SK-N-SH (cell line): ENCODE measurements around the gene GRIK3. TPM values are rescaled to one million over a fixed set of nuclear protein-coding genes. Genes with fewer than 3 reads are reported as not detected.

Experiments used
- CTCF ChIA-PET: fragments of 300-600, 350-600 bp; formaldehyde crosslinking; extraction: SDS; loops from one replicate; lab custom pipeline; 2021; lab: Yijun Ruan, JAX
- POLR2A ChIA-PET: fragments of 350-600 bp; sonication (Branson Sonifier 250); formaldehyde crosslinking; extraction: SDS; loops from one replicate; lab custom pipeline; 2020; ENCODE audit warnings: antibody characterized with exemption, inconsistent platforms; lab: Yijun Ruan, JAX
- DNase-seq: peaks from one replicate; pipeline ENCODE4 v3.0.0; 2012
- H2AFZ ChIP-seq: fragments of 200-600 bp; sonication (generic); 2 replicates; pipeline ENCODE4 v1.8.1; 2016; ENCODE audit warnings: antibody characterized with exemption, mild to moderate bottlenecking, low read depth
- H3F3A ChIP-seq: fragments of 200-600 bp; sonication (generic); replicated peaks from 2 replicates; pipeline ENCODE3; 2016; ENCODE audit warnings: antibody characterized with exemption, mild to moderate bottlenecking; ENCODE audit not compliant: insufficient read depth
- H3K27ac ChIP-seq, 2 experiments: fragments of 200-500 bp in 1 of 2; fragments of 200-600 bp in 1 of 2; sonication (Bioruptor generic) in 1 of 2; sonication (generic), shearing (Covaris generic) in 1 of 2; 2 replicates each; pipeline versions ENCODE4 v1.5.1 to v1.6.1; 2014 to 2016; ENCODE audit warnings: low read depth in 2 of 2, inconsistent platforms in 1 of 2, low read length in 1 of 2, mild to moderate bottlenecking in 1 of 2, mixed read lengths in 1 of 2
- H3K27me3 ChIP-seq: fragments of 200-600 bp; sonication (generic), shearing (Covaris generic); 2 replicates; pipeline ENCODE4 v1.6.1; 2016; ENCODE audit warnings: mixed run types; ENCODE audit not compliant: insufficient read depth
- H3K36me3 ChIP-seq, 2 experiments: fragments of 200-500 bp in 1 of 2; fragments of 200-600 bp in 1 of 2; sonication (Bioruptor generic) in 1 of 2; sonication (generic) in 1 of 2; replicated peaks in 1 of 2; 2 replicates each; pipeline versions ENCODE3 to v1.5.1; 2014 to 2016; ENCODE audit warnings: low read length in 1 of 2, mild to moderate bottlenecking in 1 of 2; ENCODE audit not compliant: insufficient read depth in 2 of 2, control insufficient read depth in 1 of 2
- H3K4me1 ChIP-seq, 2 experiments: fragments of 200-500 bp in 1 of 2; fragments of 200-600 bp in 1 of 2; sonication (Bioruptor generic) in 1 of 2; sonication (generic), shearing (Covaris generic) in 1 of 2; 2 replicates each; pipeline versions ENCODE4 v1.5.1 to v1.6.1; 2014 to 2016; ENCODE audit warnings: low read depth in 1 of 2, low read length in 1 of 2, mixed run types in 1 of 2; ENCODE audit not compliant: insufficient read depth in 2 of 2, control insufficient read depth in 1 of 2
- H3K4me2 ChIP-seq: fragments of 200-600 bp; sonication (generic), shearing (Covaris generic); 2 replicates; pipeline ENCODE4 v1.6.1; 2017; ENCODE audit warnings: mixed run types
- H3K4me3 ChIP-seq, 2 experiments: fragments of 200-500 bp in 1 of 2; fragments of 200-600 bp in 1 of 2; sonication (Bioruptor generic) in 1 of 2; sonication (generic), shearing (Covaris generic) in 1 of 2; 2 replicates each; pipeline versions ENCODE4 v1.5.1 to v1.8.1; 2014 to 2016; ENCODE audit warnings: low read depth in 2 of 2, inconsistent platforms in 1 of 2, low read length in 1 of 2, mild to moderate bottlenecking in 1 of 2, mixed read lengths in 1 of 2, moderate library complexity in 1 of 2
- H3K79me2 ChIP-seq: fragments of 200-600 bp; sonication (generic); 2 replicates; pipeline ENCODE4 v1.8.1; 2017; ENCODE audit warnings: mild to moderate bottlenecking; ENCODE audit not compliant: insufficient read depth
- H3K9ac ChIP-seq: fragments of 200-600 bp; sonication (generic); 2 replicates; pipeline ENCODE4 v1.6.1; 2017; ENCODE audit warnings: mixed run types
- H3K9me2 ChIP-seq: fragments of 200-600 bp; sonication (generic); 2 replicates; pipeline ENCODE4 v1.6.1; 2017; ENCODE audit warnings: mixed run types
- H3K9me3 ChIP-seq: fragments of 200-600 bp; sonication (generic); 2 replicates; pipeline ENCODE4 v1.6.1; 2017; ENCODE audit warnings: mixed run types, mild to moderate bottlenecking, moderate library complexity
- H4K20me1 ChIP-seq: fragments of 200-600 bp; sonication (generic); 2 replicates; pipeline ENCODE4 v1.6.1; 2017; ENCODE audit warnings: mild to moderate bottlenecking, mixed run types; ENCODE audit not compliant: insufficient read depth
- CTCF ChIP-seq: fragments of 200-600 bp; sonication (generic); IDR thresholded peaks from 2 replicates; pipeline ENCODE4 v1.6.1; 2017; ENCODE audit warnings: antibody characterized with exemption, mild to moderate bottlenecking, moderate library complexity
- ELF1 ChIP-seq: IDR thresholded peaks from 2 replicates; pipeline ENCODE4 v1.4.0; 2012
- EP300 ChIP-seq, 2 experiments: IDR thresholded peaks; 2 replicates each; pipeline versions ENCODE4 v1.4.0 to v1.6.1; 2012; ENCODE audit warnings: borderline replicate concordance in 1 of 2, low read depth in 1 of 2, low read length in 1 of 2
- FOXJ3 ChIP-seq: sonication (generic); formaldehyde crosslinking; IDR thresholded peaks from 2 replicates; pipeline ENCODE4 v1.5.1; 2020; ENCODE audit warnings: mild to moderate bottlenecking, missing genetic modification reagents
- GATA2 ChIP-seq: sonication (generic); formaldehyde crosslinking; IDR thresholded peaks from 2 replicates; pipeline ENCODE4 v1.5.0; 2020; ENCODE audit warnings: mild to moderate bottlenecking, missing genetic modification reagents
- POLR2AphosphoS5 ChIP-seq: IDR thresholded peaks from 2 replicates; pipeline ENCODE4 v1.6.1; 2012; ENCODE audit warnings: low read depth, low read length
- RCOR1 ChIP-seq: fragments of 150-350 bp; IDR thresholded peaks from 2 replicates; pipeline ENCODE4 v1.6.1; 2017; ENCODE audit warnings: antibody characterized with exemption, low read length
- REST ChIP-seq: IDR thresholded peaks from 2 replicates; pipeline ENCODE4 v1.6.1; 2012; ENCODE audit warnings: mild to moderate bottlenecking, low read depth, low read length, moderate library complexity
- RFX5 ChIP-seq: IDR thresholded peaks from 2 replicates; pipeline ENCODE4 v1.6.1; 2012; ENCODE audit warnings: mild to moderate bottlenecking, improper control_type of control experiment, low read length
- RXRA ChIP-seq: IDR thresholded peaks from 2 replicates; pipeline ENCODE4 v1.4.0; 2012; ENCODE audit warnings: low read depth, mild to moderate bottlenecking, borderline replicate concordance
- SIN3A ChIP-seq: IDR thresholded peaks from 2 replicates; pipeline ENCODE4 v1.6.1; 2012; ENCODE audit warnings: low read depth, mild to moderate bottlenecking, low read length, moderate library complexity, borderline replicate concordance
- SMC3 ChIP-seq: IDR thresholded peaks from 2 replicates; pipeline ENCODE4 v1.6.1; 2012; ENCODE audit warnings: low read depth, low read length, improper control_type of control experiment
- TCF12 ChIP-seq: IDR thresholded peaks from 2 replicates; pipeline ENCODE4 v1.4.0; 2012
- TEAD4 ChIP-seq: IDR thresholded peaks from 2 replicates; pipeline ENCODE4 v1.4.0; 2012; ENCODE audit warnings: mild to moderate bottlenecking, borderline replicate concordance; ENCODE audit not compliant: insufficient read depth
- YY1 ChIP-seq: IDR thresholded peaks from 2 replicates; pipeline ENCODE4 v1.4.0; 2012; ENCODE audit warnings: low read depth, mild to moderate bottlenecking
- ZBTB33 ChIP-seq: IDR thresholded peaks from 2 replicates; pipeline ENCODE4 v1.4.0; 2012; ENCODE audit warnings: low read depth, borderline replicate concordance
- WGBS: methylation state at CpG from one replicate; pipeline ENCODE4 v1.1.6; 2017; ENCODE audit warnings: low lambda C conversion rate; 5-methylcytosine and 5-hydroxymethylcytosine counted together
- polyA plus RNA-seq, 3 experiments: library from polyadenylated mRNA; depleted of rRNA; stranded (reverse); fragments of >200 nt; gene quantifications; 2 replicates each; pipeline ENCODE4 v1.2.3, GENCODE V29; 2012
- TF ChIP-seq, protein P1 (sequence below): IDR thresholded peaks from 2 replicates; pipeline ENCODE4; 2012
- TF ChIP-seq, protein P2 (sequence below): IDR thresholded peaks from 2 replicates; pipeline ENCODE4 v1.4.0; 2012; ENCODE audit warnings: low read depth

GRIK3 gene
- polyA plus RNA-seq, 1 of the 3 experiments (the other 2 are of a cell fraction), result not detected

GRCh38 chr1:36763771-36764170, 270.5 kb downstream of the GRIK3 start:
- TF ChIP-seq SIN3A (no peak), EP300 (IDR thresholded peaks at IDR 0.05; ENCODE audit: borderline replicate concordance in 1 of 2, low read depth in 1 of 2, low read length in 1 of 2) (no peak), FOXJ3 (CRISPR knock-in tag) (no peak), TEAD4 (no peak), RXRA (no peak), TCF12 (no peak), ELF1 (no peak)
- TF ChIP-seq, protein P1, sequence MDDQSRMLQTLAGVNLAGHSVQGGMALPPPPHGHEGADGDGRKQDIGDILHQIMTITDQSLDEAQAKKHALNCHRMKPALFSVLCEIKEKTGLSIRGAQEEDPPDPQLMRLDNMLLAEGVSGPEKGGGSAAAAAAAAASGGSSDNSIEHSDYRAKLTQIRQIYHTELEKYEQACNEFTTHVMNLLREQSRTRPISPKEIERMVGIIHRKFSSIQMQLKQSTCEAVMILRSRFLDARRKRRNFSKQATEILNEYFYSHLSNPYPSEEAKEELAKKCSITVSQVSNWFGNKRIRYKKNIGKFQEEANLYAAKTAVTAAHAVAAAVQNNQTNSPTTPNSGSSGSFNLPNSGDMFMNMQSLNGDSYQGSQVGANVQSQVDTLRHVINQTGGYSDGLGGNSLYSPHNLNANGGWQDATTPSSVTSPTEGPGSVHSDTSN, result no peak
- H4K20me1 ChIP-seq, result no peaks in the 10 kb centered on the region
- no peaks in the 10 kb centered on the region for H3K36me3 ChIP-seq
- H3K4me1 ChIP-seq, result peaks cover 0 to 7% of the 10 kb centered on the region in 2 experiments; a peak in 2 of 4 replicates
- H3K27me3 ChIP-seq, result no peaks in the 10 kb centered on the region
- DNase-seq, result no peak
- no peaks in the 10 kb centered on the region for H3K79me2 ChIP-seq
- H3K4me3 ChIP-seq, result no peak overlapping the region
- no peak overlapping the region for H3K27ac ChIP-seq
- no peak overlapping the region for H3K9ac ChIP-seq
- H3K9me3 ChIP-seq, result no peaks in the 10 kb centered on the region
- POLR2A ChIA-PET, result no interaction called here
- H2AFZ ChIP-seq, result no peak overlapping the region
- WGBS, result 77% methylated on average over 10 of the region's 10 CpGs
- no peaks in the 10 kb centered on the region for H3K9me2 ChIP-seq
- H3K4me2 ChIP-seq, result no peak overlapping the region
- CTCF ChIA-PET, result no interaction called here
- H3F3A ChIP-seq, result no peaks in the 10 kb centered on the region

DNA sequence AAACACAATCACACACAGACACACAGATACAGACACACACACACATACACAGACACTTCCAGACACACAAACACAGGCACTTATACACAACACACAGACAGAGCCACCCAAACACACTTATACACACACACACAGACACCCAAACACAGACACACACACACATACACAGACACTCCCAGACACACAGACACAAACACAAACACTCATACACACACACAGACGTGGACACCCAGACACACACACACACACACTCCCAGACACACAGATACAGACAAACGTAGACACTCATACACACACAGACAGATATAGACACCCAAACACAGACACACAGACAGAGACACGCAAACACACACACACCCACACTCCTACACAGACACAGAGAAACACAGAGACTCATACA, 272.1 kb downstream of the GRIK3 start:
- Histone ChIP-seq H3K9me3 (no peaks in the 10 kb centered on the region), H3K36me3 (no peaks in the 10 kb centered on the region), H3K4me3 (no peak overlapping the region), H2AFZ (no peak overlapping the region), H3K27me3 (no peaks in the 10 kb centered on the region), H3K4me1 (no peaks in the 10 kb centered on the region; a peak in 1 of 4 replicates), H3F3A (no peaks in the 10 kb centered on the region), H3K9ac (no peak overlapping the region), H3K9me2 (no peaks in the 10 kb centered on the region), H3K4me2 (no peak overlapping the region), H3K79me2 (no peaks in the 10 kb centered on the region), H3K27ac (no peak overlapping the region), H4K20me1 (no peaks in the 10 kb centered on the region)
- CTCF ChIA-PET, result no interaction called here
- DNase-seq, result no peak
- POLR2A ChIA-PET, result no interaction called here
- 35% methylated on average over 3 of the region's 3 CpGs for WGBS
- no peak for TF ChIP-seq SIN3A
- no peak for TF ChIP-seq RFX5
- TF ChIP-seq RCOR1, result no peak
- TF ChIP-seq ELF1, result no peak
- no peak for TF ChIP-seq POLR2AphosphoS5
- TF ChIP-seq SMC3, result no peak
- TF ChIP-seq GATA2 (CRISPR knock-in tag), result no peak
- TF ChIP-seq ZBTB33, result no peak
- TF ChIP-seq, protein P2, sequence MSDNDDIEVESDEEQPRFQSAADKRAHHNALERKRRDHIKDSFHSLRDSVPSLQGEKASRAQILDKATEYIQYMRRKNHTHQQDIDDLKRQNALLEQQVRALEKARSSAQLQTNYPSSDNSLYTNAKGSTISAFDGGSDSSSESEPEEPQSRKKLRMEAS, result no peak
- TF ChIP-seq YY1, result no peak
- no peak for TF ChIP-seq CTCF
- no peak for TF ChIP-seq REST
